T-helper 2 cell (primary cell): ENCODE data around the gene GRK1.

Source experiments
- DNase-seq, 5 experiments: peaks; one replicate each; pipeline versions ENCODE4 v3.0.0 to v3.0.0-alpha.2; 2012 to 2022

Gene GRK1

GRCh38 chr13:113666329-113666670 is 719 bp upstream of the GRK1 start:
- no peak for DNase-seq

- DNase-seq: no peak
Observed at GRCh38 chr13:113667771-113668490, 912 bp downstream of the GRK1 start.

- DNase-seq: no peak
Observed at GRCh38 chr13:113668491-113668971, 1.5 kb downstream of the GRK1 start.

- no peak for DNase-seq
Observed at GRCh38 chr13:113669231-113669754, 2.3 kb downstream of the GRK1 start.

- peak in 1 of 5 experiments; percentile 5 for DNase-seq
Observed at GRCh38 chr13:113669755-113670341, 2.8 kb downstream of the GRK1 start.

- DNase-seq: no peak
Observed at GRCh38 chr13:113670541-113670940, 3.5 kb downstream of the GRK1 start.

DNA sequence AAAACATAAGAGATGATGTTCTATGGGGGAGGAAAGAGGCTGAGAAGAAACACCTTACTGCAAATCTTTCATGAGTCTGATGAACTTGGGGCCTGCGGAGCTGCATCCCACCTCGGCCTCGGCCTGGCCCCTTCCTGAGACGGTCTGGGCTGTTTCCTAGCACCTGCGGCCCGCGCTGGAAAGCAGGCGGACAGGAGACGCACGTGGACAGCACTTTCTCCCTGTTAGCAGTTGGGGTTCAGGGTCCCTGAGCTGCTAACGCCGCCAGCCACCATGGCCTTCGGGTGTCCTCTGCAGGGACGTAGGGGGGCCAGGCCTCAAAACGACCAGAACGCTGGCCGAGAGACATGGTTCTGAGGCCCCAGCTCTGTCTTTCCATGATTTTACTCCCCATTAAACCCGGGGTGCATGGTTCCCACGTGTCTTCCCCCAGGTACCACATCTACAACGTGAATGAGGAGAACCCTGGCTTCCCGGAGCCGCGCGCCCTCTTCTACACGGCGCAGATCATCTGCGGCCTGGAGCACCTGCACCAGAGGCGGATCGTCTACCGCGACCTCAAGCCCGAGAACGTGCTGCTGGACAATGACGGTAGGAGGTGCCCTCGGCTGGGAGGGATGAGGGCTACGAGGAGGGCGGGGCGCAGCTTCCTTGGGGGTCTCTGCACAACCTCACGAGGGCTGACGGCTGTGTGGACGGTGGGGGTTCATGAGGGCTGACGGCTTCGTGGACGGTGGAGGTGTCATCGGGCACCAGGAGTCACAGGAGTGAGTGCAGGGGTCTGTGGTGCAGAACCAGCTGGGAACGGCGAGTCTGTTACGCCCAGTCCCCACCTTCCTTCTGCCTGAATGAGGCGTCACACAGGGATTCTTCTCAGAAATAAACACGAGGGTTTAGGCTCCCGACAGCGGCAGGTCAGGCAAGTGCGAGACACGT is 4.3 kb downstream of the GRK1 start:
- no peak for DNase-seq

- peak in 1 of 5 experiments; percentile 32 for DNase-seq
Observed at GRCh38 chr13:113672002-113672651, 5.1 kb downstream of the GRK1 start.

GRCh38 chr13:113722921-113723320 is 55.9 kb downstream of the GRK1 start:
- no peak for DNase-seq

GRCh38 chr13:113723410-113724015 is 56.5 kb downstream of the GRK1 start:
- DNase-seq: no peak

- DNase-seq: no peak
Observed at GRCh38 chr13:113724016-113724758, 57.2 kb downstream of the GRK1 start.

- DNase-seq: peak; percentile 70 to 92 (median 81)
Observed at GRCh38 chr13:113724780-113725315, 57.8 kb downstream of the GRK1 start.

DNA sequence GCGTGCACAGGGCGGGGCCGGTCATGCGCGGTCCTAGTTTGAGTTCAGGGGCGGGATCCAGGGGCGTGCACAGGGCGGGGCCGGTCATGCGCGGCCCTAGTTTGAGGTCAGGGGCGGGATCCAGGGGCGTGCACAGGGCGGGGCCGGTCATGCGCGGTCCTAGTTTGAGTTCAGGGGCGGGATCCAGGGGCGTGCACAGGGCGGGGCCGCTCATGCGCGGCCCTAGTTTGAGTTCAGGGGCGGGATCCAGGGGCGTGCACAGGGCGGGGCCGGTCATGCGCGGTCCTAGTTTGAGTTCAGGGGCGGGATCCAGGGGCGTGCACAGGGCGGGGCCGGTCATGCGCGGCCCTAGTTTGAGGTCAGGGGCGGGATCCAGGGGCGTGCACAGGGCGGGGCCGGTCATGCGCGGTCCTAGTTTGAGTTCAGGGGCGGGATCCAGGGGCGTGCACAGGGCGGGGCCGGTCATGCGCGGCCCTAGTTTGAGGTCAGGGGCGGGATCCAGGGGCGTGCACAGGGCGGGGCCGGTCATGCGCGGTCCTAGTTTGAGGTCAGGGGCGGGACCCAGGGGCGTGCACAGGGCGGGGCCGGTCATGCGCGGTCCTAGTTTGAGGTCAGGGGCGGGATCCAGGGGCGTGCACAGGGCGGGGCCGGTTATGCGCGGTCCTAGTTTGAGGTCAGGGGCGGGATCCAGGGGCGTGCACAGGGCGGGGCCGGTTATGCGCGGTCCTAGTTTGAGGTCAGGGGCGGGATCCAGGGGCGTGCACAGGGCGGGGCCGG is 58.5 kb downstream of the GRK1 start:
- DNase-seq: peak in 4 of 5 experiments; percentile 50 to 68 (median 56)

- DNase-seq: peak in 2 of 5 experiments; percentile 26 to 39
Observed at GRCh38 chr13:113726106-113726821, 59.2 kb downstream of the GRK1 start.

DNA sequence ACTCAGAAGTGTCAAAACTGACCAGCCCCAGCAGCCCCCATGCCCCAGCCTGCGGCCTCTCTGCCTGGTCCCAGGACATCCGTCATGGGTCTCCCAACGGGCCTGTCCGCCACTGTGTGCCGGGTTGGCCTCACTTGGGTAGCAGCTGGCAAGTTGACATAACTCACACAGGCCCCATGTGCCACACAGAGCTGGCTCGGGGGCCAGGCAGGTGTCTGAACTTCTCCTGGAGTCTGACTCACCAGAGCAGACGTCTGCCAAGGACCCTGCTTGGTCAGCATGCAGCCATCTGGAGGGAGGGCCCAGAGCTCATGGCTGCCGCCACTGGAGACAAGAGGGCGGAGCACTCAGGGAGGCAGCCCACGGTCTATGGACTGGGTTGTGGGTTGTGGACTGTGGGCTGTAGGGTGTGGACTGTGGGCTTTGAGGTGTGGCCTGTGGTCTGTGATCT is 60.0 kb downstream of the GRK1 start:
- DNase-seq: no peak

DNA sequence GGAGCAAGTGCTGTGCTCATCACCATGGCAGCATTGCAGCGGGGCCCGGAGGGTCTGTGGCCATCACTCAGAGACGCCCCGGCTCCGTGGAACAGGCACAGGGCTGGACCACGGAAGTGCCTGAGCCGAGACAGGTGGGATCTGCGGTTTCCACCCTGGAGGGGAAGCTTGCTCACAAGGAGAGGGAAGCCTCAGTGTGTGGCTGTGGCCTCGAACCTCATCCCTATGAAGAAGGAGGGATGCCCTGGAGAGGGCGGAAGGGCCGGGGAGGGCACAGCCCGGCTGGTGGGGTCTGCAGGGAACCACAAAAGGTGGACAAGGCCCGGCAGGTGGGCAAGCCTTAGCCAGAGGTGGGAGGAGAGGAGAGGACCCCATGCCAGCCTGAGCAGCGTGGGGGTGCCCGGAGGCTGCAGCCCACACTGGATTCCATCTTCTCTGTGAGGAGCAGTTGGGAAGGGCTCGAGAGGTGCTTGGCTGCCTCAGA is 61.6 kb downstream of the GRK1 start:
- no peak for DNase-seq

- DNase-seq: no peak
Observed at GRCh38 chr13:113729187-113730019, 62.4 kb downstream of the GRK1 start.

GRCh38 chr13:113730258-113730691 is 63.3 kb downstream of the GRK1 start:
- DNase-seq: no peak
